IPS DF 4.7 (cell line): Measurements from ENCODE around the gene KIF16B.
"Not testable (repeated sequence)": the region's sequence is repeated elsewhere in the genome, so short reads cannot be mapped to it uniquely, and the experiment has no call there.

Experiments
- DNase-seq: peaks from one replicate; pipeline ENCODE4 v3.0.0-alpha.2; 2013; ENCODE audit warnings: low spot score; ENCODE audit errors: extremely low read depth

The KIF16B gene

DNA sequence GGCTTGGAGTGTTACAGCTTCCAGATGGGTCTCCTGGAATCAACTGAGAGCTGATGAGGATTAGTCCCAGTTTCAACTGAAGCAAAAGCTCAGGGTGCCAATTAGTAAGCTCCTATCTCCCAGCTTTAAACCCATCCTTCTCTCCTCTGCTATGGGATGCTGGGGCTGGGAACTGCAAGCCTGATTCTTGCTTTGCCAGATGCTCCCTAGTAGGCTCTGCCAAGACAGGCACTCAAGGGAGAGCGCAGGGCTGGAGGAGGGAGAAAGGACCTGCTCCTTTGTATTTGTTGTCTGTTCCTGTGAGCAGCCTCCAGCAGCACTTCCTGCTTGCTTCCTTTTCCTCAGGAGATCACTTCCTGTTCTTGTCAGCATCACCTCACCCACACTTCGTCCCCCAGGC lies 309.7 kb downstream of the KIF16B start:
- no peak for DNase-seq

DNA sequence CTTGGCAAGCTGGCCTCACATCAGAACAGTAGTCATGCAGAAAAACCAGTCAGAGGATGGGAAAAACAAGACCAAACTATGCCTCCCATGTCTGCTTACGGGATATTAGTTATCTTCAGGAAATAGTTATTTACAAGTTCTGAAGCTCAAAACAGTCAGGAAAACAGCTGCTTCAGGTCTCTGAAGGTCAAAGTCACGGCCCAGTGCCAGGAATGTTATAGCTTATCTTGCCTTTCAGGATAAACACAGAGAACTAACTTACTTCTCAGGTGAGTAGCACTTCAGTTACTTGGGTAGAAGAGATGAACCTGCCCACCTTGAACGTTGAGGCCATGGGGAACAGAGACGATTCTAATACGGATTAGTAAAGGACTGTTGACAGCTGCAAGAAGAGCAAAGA lies 310.7 kb downstream of the KIF16B start:
- DNase-seq: no peak

DNA sequence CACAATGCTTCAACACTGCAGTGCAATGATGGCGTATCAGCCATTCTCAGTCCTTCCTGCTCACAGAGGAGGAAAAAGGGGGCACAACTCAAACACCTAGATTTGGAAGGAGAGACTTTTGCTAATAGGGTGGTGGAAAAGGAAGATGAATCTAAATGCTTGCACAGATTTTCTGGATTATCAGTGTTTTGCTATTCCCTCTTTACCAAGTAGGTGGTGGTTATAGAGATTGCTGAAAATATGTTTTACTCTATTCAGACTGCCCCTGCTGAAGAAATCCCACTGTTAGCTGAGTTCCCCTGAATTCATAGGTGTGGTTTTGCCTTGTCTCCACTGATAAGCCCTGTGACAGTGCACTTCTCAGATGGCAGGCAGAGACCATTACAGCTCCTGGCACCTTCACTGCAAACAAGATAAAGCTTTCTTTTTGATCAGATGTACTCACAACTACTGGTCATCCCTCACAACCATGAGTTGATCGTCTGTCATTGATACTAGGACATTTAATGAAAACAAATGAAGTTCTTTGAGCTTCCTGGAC lies 311.4 kb downstream of the KIF16B start:
- DNase-seq: no peak

DNA sequence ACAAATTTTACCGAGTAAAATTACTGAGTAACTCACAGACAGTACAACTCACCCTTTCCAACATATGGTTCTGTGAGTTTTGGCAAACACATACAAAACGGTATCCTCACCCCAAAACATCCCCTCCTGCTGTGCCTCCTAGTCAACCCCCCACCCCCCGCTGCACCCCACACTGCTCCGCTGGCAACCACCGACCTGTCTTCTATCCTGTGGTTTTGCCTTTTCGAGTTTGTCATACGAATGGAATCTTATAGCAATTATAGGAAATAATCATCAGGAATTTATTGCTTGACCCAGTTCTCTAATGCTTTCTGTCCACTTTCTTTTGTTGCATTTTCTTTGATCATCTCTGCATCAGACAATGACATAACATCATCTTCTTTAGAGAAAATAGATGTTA lies 312.3 kb downstream of the KIF16B start:
- DNase-seq: no peak

DNA sequence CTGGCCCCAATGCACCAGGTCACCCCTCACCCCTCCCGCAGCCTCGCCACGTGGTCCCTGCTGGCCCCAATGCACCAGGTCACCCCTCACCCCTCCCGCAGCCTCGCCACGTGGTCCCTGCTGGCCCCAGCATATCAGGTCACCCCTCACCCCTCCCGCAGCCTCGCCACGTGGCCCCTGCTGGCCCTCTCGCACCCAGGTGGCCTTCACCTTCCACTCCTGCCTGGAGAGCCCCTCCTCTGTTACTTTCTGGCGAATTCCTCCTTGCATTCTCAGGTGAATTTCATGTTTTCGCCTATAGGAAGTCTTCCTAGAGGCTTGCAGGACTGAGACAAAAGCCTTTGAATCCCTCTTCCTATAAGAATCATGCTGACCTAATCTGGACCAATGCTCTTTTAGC lies 313.1 kb downstream of the KIF16B start:
- DNase-seq: not testable (repeated sequence)

DNA sequence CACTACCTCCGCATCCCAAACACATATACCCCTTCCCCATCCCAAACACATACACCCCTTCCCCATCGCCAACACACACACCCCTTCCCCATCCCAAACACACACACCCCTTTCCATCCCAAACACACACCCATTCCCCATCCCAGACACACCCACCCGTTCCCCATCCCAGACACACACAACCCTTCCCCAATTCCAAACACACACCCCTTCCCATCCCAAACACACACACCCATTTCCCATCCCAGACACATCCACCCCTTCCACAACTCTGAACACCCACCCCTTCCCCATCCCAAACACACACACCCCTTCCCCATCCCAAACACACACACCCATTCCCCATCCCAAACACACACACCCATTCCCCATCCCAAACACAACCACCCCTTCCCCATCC lies 314.5 kb downstream of the KIF16B start:
- no peak for DNase-seq

DNA sequence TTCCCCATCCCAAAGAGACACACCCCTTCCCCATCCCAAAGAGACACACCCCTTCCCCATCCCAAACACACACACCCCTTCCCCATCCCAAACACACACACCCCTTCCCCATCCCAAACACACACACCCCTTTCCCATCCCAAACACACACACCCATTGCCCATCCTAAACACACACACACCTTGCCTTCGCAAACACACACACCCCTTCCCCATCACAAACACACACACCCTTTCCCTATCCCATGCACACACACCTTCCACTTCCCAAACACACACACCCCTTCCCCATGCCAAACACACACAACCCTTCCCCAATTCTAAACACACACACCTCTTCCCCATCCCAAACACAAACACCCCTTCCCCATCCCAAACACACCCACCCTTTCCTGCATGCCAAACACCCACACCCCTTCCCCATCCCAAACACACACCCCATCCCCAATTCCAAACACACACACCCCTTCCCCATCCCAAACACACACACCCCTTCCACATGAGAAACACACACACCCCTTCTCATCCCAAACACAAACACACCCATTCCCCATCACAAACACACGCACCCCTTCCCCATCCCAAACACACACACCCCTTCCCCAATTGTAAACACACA lies 315.3 kb downstream of the KIF16B start:
- no peak for DNase-seq

DNA sequence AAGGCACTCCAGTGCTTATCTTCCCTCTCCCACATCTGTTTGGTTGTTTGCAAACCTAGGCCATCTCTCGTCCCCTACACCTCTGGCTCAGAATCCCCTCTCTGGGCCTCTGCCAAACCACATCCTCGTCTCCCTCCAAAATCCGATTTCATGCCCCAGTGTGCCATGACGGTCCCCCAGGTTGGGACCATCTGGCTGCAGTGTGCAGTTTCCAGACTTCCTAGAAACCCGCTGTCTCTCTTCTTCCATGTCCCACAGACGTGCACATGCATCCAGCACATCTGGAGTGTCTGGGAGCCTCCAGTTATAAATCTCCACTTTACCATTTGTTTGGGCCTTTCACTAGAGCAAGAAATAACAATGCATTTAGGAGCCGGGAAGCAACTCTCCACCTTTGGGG lies 316.2 kb downstream of the KIF16B start:
- no peak for DNase-seq

DNA sequence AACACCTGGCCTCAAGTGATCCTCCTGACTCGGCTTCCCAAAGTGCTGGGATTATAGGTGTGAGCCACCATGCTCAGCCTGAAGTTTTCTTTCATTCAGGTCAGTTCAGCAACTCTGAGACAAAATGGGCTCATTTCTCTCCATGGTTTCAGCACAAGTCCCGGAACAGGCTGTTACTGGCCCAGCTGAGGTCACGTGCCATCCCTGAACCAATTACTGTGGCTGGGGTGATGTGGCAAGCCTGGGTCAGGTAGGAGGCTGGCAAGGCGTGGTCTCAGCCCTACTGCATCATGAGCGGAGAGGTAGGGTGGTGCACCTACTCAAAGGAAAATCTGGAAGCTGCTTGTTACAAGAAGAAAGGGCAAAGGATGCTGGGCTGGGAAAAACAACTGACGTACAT lies 326.4 kb downstream of the KIF16B start:
- no peak for DNase-seq

DNA sequence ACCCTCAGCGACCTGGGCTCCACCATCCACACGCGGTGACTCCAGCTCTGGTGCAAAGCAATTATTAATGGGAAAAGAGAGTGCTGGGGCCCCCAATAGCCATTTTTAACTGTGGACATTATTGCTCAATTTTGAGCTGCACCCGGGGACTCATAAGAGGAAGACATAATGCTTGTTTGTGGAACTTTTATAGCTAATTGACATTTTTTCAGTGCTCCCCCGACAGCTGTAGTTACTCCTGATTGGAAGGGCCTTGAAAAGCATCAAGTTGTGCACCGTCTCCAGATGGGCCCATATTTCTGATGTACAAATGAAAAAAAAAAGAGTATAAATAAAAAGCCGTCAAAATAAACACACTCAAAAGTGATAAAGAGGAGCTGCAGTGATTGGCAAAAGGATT lies 327.0 kb downstream of the KIF16B start:
- DNase-seq: no peak

DNA sequence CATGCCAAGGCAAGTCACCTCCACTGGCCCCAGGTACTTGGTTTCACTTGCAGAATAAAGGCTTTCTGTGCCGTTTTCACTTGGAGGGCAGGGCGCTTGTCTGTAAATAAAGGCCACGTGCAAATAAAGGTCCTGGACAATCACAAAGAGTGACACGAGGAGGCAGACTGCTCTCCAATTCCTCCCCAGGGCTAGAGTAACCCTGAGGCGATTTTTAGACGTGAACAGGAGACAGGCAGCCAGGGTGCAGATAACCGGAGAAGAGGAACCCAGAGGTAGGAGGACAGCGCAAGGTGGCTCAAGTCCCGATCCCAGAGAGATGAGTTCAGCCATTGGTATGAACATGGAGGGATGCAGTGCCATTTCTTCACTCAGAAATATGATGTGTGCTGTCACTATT lies 327.4 kb downstream of the KIF16B start:
- DNase-seq: no peak

DNA sequence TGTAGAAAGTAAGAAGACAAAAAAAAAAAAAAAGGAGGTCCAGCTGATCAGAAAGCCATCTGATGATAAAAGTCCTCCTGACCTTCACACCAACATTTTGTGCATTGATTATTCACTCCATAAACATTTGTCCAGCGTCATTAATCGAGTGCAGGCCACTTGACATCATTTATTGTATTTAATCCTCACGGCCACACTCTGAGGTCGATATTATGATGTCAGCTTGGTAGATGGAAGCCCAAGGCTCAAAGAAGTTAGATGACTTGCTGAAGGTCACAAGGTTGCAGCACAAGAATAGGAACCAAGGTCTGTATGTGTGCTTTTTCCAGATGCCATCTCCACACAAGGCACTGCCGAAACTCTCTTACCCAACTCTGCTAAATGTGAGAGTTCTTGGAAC lies 328.4 kb downstream of the KIF16B start:
- no peak for DNase-seq

DNA sequence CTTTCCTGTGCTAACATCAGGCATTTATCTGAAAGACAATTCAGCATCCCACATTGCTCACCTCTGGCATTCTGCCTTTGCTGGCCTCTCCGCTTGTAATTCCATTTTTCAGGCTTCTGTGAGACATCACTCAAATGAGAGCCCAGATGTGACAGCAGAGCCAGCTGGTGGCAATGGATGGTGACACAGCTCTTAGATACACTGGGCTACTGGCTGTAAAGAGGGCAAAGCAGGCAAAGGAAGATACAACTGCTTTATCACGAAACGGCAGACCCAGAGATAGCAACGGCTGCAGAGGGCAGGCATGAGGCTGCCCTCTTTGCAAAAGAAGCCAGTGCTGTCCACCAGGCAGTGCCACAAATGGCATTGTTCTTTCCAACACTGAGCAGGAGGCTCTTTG lies 329.8 kb downstream of the KIF16B start:
- DNase-seq: no peak

DNA sequence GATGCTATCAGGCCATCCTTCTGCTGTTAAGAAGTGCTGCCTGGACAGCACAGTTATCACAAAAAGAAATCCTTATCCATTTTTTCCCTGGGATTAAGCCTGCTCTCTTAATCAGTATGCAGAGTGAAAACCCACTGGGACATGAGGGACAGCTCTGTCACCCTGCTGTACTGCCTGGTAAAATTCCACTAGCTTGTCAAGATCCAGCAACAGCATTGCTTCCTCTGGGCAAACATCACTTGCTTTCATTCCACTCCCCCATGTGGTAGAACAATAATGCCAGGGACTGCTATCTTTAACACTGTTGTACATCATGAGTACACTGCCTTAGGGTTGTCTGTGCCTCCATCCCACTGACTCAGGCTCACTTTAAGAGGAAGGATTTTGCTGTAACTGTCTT lies 331.3 kb downstream of the KIF16B start:
- DNase-seq: no peak

DNA sequence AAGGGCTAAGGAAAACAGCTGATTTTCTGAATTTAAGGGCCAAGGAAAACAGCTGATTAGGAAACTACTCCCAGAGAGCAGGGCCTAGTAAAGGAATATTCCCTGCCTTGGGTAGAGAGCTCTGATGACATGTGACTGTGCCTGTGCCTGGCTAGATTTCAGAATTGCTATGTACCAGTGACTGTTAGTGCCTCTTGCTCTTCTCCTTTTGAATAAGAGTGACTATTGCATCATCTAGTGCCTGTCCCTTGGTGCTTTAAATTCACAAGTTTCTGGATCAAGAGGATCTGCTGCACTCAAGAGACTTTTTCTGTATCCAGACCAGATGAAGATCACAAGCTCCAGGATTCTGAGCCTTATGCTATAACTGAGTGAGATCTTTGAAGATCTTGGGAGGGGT lies 332.9 kb downstream of the KIF16B start:
- no peak for DNase-seq

DNA sequence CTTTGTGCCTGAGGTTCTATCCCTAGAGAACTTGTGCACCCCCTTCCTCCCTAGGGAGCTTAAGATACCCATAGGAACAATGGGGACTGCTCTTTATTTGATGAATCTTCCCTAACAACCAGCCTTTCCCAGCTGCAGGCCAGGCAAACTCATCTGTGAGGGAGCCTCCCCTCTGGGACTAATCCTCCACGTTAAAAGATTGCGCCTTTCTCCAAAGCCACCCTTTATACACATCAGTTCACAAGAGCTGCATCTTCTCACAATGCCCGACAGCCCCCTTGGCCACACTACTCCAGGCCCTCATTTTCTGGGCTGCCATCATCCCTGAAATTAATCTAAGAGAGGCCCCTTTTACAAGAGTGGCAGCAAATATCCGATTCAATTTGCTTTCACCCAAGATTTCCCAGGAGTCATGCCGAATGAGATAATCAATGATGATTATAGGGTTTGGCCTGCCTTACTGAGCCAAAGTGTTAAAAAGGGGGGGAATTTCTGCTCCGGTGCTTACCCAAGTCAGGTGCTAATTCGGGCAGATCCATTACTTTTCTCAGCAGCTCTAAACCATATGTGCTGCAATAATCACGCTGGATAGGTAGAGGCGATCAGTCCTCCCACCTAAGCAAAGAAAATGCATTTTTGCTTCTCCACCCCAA lies 336.5 kb downstream of the KIF16B start:
- DNase-seq: no peak

DNA sequence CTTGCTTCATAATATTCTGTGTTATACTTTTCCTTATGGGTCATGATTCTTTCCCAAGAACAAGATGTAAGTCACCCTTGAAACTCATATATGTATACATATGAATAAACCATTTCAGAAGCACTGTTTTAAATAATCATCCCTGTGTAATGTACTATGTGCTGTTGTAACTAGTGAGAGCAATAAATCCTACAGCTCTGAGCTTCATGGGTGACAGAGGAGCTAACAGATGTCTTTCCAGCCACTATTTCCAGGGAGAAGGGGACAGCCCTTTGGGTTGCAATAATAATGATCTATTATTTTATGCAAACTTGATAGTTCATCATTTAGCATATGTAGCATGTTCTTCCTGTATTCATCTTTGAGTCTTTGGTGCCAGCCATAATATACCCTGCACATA lies 342.8 kb downstream of the KIF16B start:
- DNase-seq: no peak

DNA sequence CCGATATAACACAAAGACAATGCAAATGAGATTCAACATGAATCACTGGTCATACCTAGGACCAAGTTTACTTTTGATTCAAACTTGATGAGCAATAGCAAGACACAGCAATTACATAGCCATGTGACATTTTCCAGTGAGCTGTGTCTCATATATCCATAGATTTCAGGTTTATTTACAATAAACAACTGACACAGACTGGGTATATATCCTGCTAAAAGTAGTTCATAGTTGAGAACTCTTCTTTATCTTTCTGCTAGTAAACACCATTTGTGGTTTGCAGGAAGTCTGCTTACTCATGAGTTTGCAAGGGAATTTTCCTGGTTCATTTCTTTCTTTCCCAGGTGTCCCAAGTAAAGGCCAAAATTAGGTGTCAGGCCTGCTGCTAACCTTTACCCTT lies 343.4 kb downstream of the KIF16B start:
- no peak for DNase-seq

DNA sequence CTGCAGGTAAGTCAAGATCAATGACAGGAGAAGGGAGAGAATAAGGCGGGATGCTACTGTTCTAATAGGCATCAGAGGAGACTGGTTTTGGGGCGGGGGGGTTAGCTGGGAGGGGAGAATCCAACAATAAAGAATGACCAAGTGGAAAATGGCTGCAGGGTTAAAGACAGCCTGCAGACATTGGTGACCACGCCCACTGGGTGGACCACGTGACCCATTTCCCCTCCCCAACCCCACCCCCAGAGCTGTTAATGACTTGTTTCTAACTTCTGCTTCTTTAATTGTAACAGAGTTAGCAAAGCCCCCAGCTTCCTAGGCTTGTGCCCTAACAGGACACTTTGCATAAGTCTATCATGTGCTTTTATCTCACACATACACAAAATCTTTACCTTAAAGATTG lies 344.5 kb downstream of the KIF16B start:
- DNase-seq: no peak

DNA sequence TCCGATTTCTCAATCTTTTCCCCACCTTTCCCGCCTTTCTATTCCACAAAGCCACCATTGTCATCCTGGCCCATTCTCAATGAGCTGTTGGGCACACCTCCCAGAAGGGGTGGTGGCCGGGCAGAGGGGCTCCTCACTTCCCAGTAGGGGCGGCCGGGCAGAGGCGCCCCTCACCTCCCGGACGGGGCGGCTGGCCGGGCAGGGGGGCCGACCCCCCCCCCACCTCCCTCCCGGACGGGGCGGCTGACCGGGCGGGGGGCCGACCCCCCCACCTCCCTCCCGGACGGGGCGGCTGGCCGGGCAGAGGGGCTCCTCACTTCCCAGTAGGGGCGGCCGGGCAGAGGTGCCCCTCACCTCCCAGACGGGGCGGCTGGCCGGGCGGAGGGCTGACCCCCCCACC lies 346.3 kb downstream of the KIF16B start:
- DNase-seq: not testable (repeated sequence)

DNA sequence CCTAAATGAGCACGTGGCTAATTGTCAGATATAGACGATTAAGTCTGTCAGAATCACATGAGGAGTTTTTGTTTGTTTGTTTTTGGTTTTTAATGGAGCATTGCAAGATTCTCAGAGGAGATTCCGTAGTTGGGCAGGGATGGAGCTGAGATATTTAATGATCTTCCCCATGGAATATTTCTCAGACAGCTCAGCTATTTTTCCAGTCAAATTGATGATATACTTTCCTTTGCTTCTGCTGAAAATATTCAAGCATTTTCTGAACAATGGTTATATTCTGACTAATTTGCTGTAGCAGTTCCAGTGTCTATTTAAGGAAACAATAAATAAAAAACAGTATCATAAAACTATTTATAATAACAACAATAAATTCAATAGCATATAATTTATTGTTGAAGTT lies 348.4 kb downstream of the KIF16B start:
- no peak for DNase-seq

DNA sequence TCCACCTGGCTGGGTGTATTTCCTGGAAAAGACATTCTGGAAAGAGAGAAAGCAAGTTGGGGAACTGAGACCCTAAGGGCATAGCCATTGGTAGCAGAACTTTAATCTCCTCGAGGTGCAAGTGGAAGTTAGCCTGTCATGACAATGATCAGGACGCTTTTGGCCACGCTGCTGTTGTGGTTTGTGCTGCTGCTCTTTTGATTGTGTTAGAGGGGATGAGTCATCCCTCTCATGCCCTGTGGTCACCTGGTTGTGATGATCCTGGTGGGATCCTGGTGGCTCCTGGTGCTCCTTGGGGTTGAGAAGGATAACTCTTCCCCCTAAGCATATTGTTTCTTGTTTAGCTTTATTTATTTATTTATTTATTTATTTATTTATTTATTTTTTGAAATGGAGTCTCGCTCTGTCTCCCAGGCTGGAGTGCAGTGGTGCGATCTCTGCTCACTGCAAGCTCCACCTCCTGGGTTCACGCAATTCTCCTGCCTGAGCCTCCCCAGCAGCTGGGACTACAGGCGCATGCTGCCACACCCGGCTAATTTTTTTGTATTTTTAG lies 350.3 kb downstream of the KIF16B start:
- DNase-seq: no peak
